Stimulated activated CD4-positive, alpha-beta T cell treated with anti-CD3 and anti-CD28 coated beads, Interleukin-4, amount 100 ng/mL, for 24 hours (primary cell): Measurements from ENCODE around the gene TMEM178B.
"Not testable (repeated sequence)": the region's sequence is repeated elsewhere in the genome, so short reads cannot be mapped to it uniquely, and the experiment has no call there.

Source experiments
- DNase-seq: peaks from one replicate; pipeline ENCODE4 v3.0.0-alpha.2; 2020

TMEM178B gene

GRCh38 chr7:141403846-141404245, 330.0 kb downstream of the TMEM178B start:
- DNase-seq, result not testable (repeated sequence)

GRCh38 chr7:141406347-141406746, 332.5 kb downstream of the TMEM178B start:
- DNase-seq, result no peak

GRCh38 chr7:141407893-141408292, 334.0 kb downstream of the TMEM178B start:
- DNase-seq, result no peak

- DNase-seq, result no peak
These were observed 334.6 kb downstream of the TMEM178B start for GRCh38 chr7:141408440-141408839.

- no peak for DNase-seq
These were observed 335.4 kb downstream of the TMEM178B start for GRCh38 chr7:141409219-141409618.

- DNase-seq, result no peak
These were observed 336.0 kb downstream of the TMEM178B start for GRCh38 chr7:141409801-141410329.

- DNase-seq, result no peak
These were observed 336.6 kb downstream of the TMEM178B start for GRCh38 chr7:141410353-141411000.

GRCh38 chr7:141411133-141411532, 337.3 kb downstream of the TMEM178B start:
- DNase-seq, result no peak

GRCh38 chr7:141415999-141416398, 342.1 kb downstream of the TMEM178B start:
- DNase-seq, result no peak

GRCh38 chr7:141416650-141417270, 342.9 kb downstream of the TMEM178B start:
- DNase-seq, result no peak

GRCh38 chr7:141417506-141417905, 343.6 kb downstream of the TMEM178B start:
- no peak for DNase-seq

GRCh38 chr7:141418066-141418465, 344.2 kb downstream of the TMEM178B start:
- no peak for DNase-seq

- DNase-seq, result no peak
These were observed 347.4 kb downstream of the TMEM178B start for GRCh38 chr7:141421306-141421705.

- DNase-seq, result no peak
These were observed 353.3 kb downstream of the TMEM178B start for GRCh38 chr7:141427134-141427533.

GRCh38 chr7:141430455-141431139, 356.7 kb downstream of the TMEM178B start:
- no peak for DNase-seq

- DNase-seq, result no peak
These were observed 357.2 kb downstream of the TMEM178B start for GRCh38 chr7:141431140-141431479.

- DNase-seq, result no peak
These were observed 357.8 kb downstream of the TMEM178B start for GRCh38 chr7:141431711-141432110.

GRCh38 chr7:141433698-141434097, 359.8 kb downstream of the TMEM178B start:
- no peak for DNase-seq

- DNase-seq, result no peak
These were observed 362.3 kb downstream of the TMEM178B start for GRCh38 chr7:141436139-141436538.

- DNase-seq, result no peak
These were observed 362.8 kb downstream of the TMEM178B start for GRCh38 chr7:141436575-141437075.

GRCh38 chr7:141439164-141439563, 365.3 kb downstream of the TMEM178B start:
- no peak for DNase-seq

GRCh38 chr7:141439776-141440175, 365.9 kb downstream of the TMEM178B start:
- DNase-seq, result no peak

GRCh38 chr7:141441837-141442627, 368.2 kb downstream of the TMEM178B start:
- DNase-seq, result no peak
